Measurements from ENCODE around the gene RGPD3.
"Not testable (repeated sequence)": the region's sequence is repeated elsewhere in the genome, so short reads cannot be mapped to it uniquely, and the experiment has no call there.

Gene RGPD3

GRCh38 chr2:106468107-106468506 is at the start of gene RGPD3:
Gene RGPD3 (minus strand): TSS chr2:106468413. CDS start chr2:106468288, 125 bp downstream.
- FAIRE-seq = not testable (repeated sequence)

GRCh38 chr2:106517329-106517728 is 49.1 kb upstream of the RGPD3 start:
- no peak for FAIRE-seq

GRCh38 chr2:106516864-106517263 is 48.7 kb upstream of the RGPD3 start:
- FAIRE-seq = peak; percentile 96

GRCh38 chr2:106516436-106516835 is 48.2 kb upstream of the RGPD3 start:
- FAIRE-seq = no peak

- not testable (repeated sequence) for FAIRE-seq
Observed at GRCh38 chr2:106514827-106515226, 46.6 kb upstream of the RGPD3 start.

- not testable (repeated sequence) for FAIRE-seq
Observed at GRCh38 chr2:106513391-106513790, 45.2 kb upstream of the RGPD3 start.

GRCh38 chr2:106511934-106512333 is 43.7 kb upstream of the RGPD3 start:
- not testable (repeated sequence) for FAIRE-seq

- FAIRE-seq = not testable (repeated sequence)
Observed at GRCh38 chr2:106511476-106511901, 43.3 kb upstream of the RGPD3 start.

- FAIRE-seq = peak; percentile 51
Observed at GRCh38 chr2:106510791-106511190, 42.6 kb upstream of the RGPD3 start.

- not testable (repeated sequence) for FAIRE-seq
Observed at GRCh38 chr2:106509374-106509770, 41.2 kb upstream of the RGPD3 start.

GRCh38 chr2:106508660-106509373 is 40.6 kb upstream of the RGPD3 start:
- FAIRE-seq = not testable (repeated sequence)

- FAIRE-seq = not testable (repeated sequence)
Observed at GRCh38 chr2:106506002-106506687, 37.9 kb upstream of the RGPD3 start.

GRCh38 chr2:106504787-106505186 is 36.6 kb upstream of the RGPD3 start:
- not testable (repeated sequence) for FAIRE-seq

- not testable (repeated sequence) for FAIRE-seq
Observed at GRCh38 chr2:106504192-106504591, 36.0 kb upstream of the RGPD3 start.

GRCh38 chr2:106502351-106502750 is 34.1 kb upstream of the RGPD3 start:
- not testable (repeated sequence) for FAIRE-seq

- FAIRE-seq = not testable (repeated sequence)
Observed at GRCh38 chr2:106500350-106500749, 32.1 kb upstream of the RGPD3 start.

- not testable (repeated sequence) for FAIRE-seq
Observed at GRCh38 chr2:106498549-106498948, 30.3 kb upstream of the RGPD3 start.

- FAIRE-seq = not testable (repeated sequence)
Observed at GRCh38 chr2:106492913-106493312, 24.7 kb upstream of the RGPD3 start.

- not testable (repeated sequence) for FAIRE-seq
Observed at GRCh38 chr2:106492399-106492798, 24.2 kb upstream of the RGPD3 start.

- FAIRE-seq = not testable (repeated sequence)
Observed at GRCh38 chr2:106489701-106490100, 21.5 kb upstream of the RGPD3 start.

GRCh38 chr2:106487386-106488191 is 19.4 kb upstream of the RGPD3 start:
- not testable (repeated sequence) for FAIRE-seq

GRCh38 chr2:106486551-106487385 is 18.6 kb upstream of the RGPD3 start, which contains the start of gene CD8B2:
Gene CD8B2 (plus strand): TSS chr2:106487364. CDS start chr2:106487427, 63 bp downstream.
- not testable (repeated sequence) for FAIRE-seq

Data from TTC549 (cell line).